Gastroesophageal sphincter (tissue), 4 donors: ENCODE results near the gene SPAG7. TPM values are rescaled to one million over a fixed set of nuclear protein-coding genes. Genes with fewer than 3 reads are reported as not detected.

Experiments
- ATAC-seq: fragments of 150-250 bp; one replicate; pipeline ENCODE4 v1.9.1; 2016; ENCODE audit warnings: mild to moderate bottlenecking, moderate library complexity
- H3K27ac ChIP-seq, 4 donors: fragments of 200-600 bp; sonication (generic) in 3 of 4; 1 replicate in 3 of 4; 2 replicates in 1 of 4; pipeline ENCODE4 v1.5.1; 2016 to 2019
- H3K27me3 ChIP-seq: fragments of 200-600 bp; sonication (generic); one replicate; pipeline ENCODE4 v1.5.1; 2019
- H3K36me3 ChIP-seq, 2 donors: fragments of 200-600 bp; sonication (generic); one replicate each; pipeline ENCODE4 v1.5.1; 2019; ENCODE audit warnings: control low read depth in 1 of 2
- H3K4me1 ChIP-seq, 3 donors: fragments of 200-600 bp; sonication (generic); 1 replicate in 2 of 3; 2 replicates in 1 of 3; pipeline ENCODE4 v1.5.1; 2016 to 2019; ENCODE audit warnings: control low read depth in 2 of 3
- H3K4me3 ChIP-seq, 2 donors: fragments of 200-600 bp; sonication (generic); one replicate each; pipeline ENCODE4 v1.5.1; 2019; ENCODE audit warnings: mild to moderate bottlenecking in 1 of 2, moderate library complexity in 1 of 2
- H3K9me3 ChIP-seq, 3 donors: fragments of 200-600 bp; sonication (generic); one replicate each; pipeline ENCODE4 v1.5.1; 2017 to 2019; ENCODE audit warnings: control low read depth in 2 of 3
- EP300 ChIP-seq: sonication (generic); formaldehyde crosslinking; IDR thresholded peaks from one replicate; pipeline ENCODE4 v1.6.1; 2017; ENCODE audit warnings: antibody characterized with exemption, mild to moderate bottlenecking
- POLR2A ChIP-seq, 2 donors: fragments of 450-650 bp; IDR thresholded peaks; one replicate each; pipeline ENCODE4 v1.6.1; 2017; ENCODE audit warnings: antibody characterized with exemption in 2 of 2, mild to moderate bottlenecking in 2 of 2, moderate library complexity in 1 of 2
- POLR2AphosphoS5 ChIP-seq: sonication (generic); formaldehyde crosslinking; IDR thresholded peaks from one replicate; pipeline ENCODE4 v1.6.1; 2017; ENCODE audit warnings: antibody characterized with exemption
- WGBS, 2 donors: methylation state at CpG; one replicate each; pipeline ENCODE4 v1.1.5; 2018; ENCODE audit warnings: low coverage in 1 of 2; 5-methylcytosine and 5-hydroxymethylcytosine counted together
- total RNA-seq, 4 donors: library from RNA; depleted of rRNA; stranded (reverse); fragments of >200 nt; gene quantifications; one replicate each; pipeline ENCODE4 v1.1.0, GENCODE V29; 2016
- TF ChIP-seq, protein P1 (sequence below), 4 experiments: fragments of 200-600 bp in 2 of 4; fragments of 450-650 bp in 2 of 4; sonication (generic) in 1 of 4; IDR thresholded peaks; one replicate each; pipeline ENCODE4 v1.5.1; 2017 to 2019; ENCODE audit warnings: antibody characterized with exemption in 4 of 4, mild to moderate bottlenecking in 2 of 4, moderate library complexity in 2 of 4

SPAG7 gene
- total RNA-seq, 4 donors from 2014 or later, result 35.1 to 77.5 (median 55.2) TPM

DNA sequence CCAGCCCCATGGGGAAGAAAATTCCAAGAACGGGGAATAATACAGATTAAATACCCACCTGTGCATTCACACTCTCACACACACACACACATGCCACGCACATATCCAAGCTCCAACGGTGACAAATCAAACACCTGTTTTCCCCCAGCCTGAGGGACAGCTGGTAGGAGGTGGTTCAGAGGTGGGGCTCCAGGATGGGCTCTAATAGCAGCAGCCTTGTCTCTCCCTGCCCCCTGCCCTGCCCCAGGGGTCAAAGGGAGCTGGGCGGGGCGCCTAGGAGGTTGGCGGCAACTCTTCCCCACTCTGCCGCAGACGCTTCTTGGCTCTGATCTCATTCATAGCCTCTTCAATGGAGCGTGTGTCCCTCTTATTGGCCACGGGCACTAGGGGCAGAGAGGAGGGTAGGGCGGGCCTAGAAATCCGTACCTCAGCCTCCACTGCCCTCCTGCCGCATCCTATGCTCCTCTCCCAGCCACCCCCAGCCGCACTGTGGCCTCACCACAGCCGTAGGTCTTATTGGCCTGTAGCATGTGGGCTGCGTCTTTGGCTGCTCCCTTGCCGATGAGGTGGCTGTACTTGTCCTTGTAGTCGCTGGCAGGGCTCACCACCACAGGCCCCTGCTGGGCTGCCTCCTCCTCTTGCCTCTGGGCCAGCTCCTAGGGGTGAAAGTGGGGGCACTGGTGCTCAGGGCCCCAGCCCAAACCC is 8.2 kb downstream of the SPAG7 start:
- Histone ChIP-seq H3K27ac (no peak overlapping the region), H3K9me3 (no peaks in the 10 kb centered on the region)
- ATAC-seq, result no peak

DNA sequence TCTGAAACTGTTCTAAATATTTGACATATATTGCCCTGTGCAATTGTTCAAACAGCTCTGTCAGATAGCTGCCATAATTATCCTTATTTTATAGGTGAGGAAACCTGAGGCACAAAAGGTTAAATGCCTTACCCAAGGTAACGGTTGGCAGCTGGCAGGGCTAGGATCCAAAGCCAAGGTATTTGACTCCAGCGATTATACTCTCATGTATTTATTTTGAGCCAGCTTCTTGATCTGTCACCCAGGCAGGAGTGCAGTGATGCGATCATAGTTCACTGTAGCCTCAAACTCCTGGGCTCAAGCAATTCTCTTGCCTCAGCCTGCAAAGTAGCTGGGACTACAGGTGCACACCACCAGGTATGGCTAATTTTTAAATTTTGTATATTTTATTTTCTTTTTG is 9.5 kb downstream of the SPAG7 start:
- H3K4me3 ChIP-seq, result no peak overlapping the region
- 59 to 76% methylated on average over 3 of the region's 3 CpGs for WGBS, 2 donors
- ATAC-seq, result no peak

More for the DNA sequence above, 8.2 kb downstream of the SPAG7 start:
- no peaks in the 10 kb centered on the region for H3K4me1 ChIP-seq
- WGBS, 2 donors, result 63 to 83% methylated on average over 5 to 12 of the region's 18 CpGs
- TF ChIP-seq POLR2A (IDR thresholded peaks at IDR 0.05) (no peak), EP300 (no peak)
- TF ChIP-seq, protein P1, sequence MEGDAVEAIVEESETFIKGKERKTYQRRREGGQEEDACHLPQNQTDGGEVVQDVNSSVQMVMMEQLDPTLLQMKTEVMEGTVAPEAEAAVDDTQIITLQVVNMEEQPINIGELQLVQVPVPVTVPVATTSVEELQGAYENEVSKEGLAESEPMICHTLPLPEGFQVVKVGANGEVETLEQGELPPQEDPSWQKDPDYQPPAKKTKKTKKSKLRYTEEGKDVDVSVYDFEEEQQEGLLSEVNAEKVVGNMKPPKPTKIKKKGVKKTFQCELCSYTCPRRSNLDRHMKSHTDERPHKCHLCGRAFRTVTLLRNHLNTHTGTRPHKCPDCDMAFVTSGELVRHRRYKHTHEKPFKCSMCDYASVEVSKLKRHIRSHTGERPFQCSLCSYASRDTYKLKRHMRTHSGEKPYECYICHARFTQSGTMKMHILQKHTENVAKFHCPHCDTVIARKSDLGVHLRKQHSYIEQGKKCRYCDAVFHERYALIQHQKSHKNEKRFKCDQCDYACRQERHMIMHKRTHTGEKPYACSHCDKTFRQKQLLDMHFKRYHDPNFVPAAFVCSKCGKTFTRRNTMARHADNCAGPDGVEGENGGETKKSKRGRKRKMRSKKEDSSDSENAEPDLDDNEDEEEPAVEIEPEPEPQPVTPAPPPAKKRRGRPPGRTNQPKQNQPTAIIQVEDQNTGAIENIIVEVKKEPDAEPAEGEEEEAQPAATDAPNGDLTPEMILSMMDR (IDR thresholded peaks at IDR 0.05), result no peak
- no peaks in the 10 kb centered on the region for H3K27me3 ChIP-seq
- no peak overlapping the region for H3K4me3 ChIP-seq
- H3K36me3 ChIP-seq, result peaks cover 0 to 49% of the 10 kb centered on the region in 2 donors

DNA sequence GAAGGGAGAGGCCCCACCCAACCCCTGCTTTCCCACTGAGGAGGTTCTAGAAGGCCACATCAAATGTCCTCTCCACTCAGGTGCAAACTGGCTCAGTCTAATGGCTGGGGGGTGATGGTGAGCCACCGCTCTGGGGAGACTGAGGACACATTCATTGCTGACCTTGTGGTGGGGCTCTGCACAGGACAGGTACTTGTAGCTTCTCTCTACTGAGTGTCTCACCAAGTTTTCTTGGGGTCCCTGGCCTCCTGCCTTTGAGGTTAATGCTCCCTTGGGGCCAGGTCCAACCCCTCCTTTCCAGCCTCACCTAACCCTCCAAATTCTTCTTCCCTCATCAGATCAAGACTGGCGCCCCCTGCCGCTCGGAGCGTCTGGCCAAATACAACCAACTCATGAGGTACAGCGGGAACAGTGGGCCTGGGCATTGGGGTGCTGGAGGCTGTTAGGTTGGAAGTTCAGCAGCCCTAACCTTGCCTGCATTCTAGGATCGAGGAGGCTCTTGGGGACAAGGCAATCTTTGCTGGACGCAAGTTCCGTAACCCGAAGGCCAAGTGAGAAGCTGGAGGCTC is 11.0 kb downstream of the SPAG7 start:
- H3K4me1 ChIP-seq, result peaks cover 0 to 19% (median 0%) of the 10 kb centered on the region in 3 donors
- H3K36me3 ChIP-seq, result peaks cover 0 to 45% of the 10 kb centered on the region in 2 donors
- H3K27me3 ChIP-seq, result no peaks in the 10 kb centered on the region
- H3K9me3 ChIP-seq, result no peaks in the 10 kb centered on the region
- no peak overlapping the region for H3K4me3 ChIP-seq
- no peak overlapping the region for H3K27ac ChIP-seq
- 93% methylated on average over 3 of the region's 10 CpGs; no CpG with 5 or more reads in 1 of the 2 donors for WGBS, 2 donors
- ATAC-seq, result no peak
- TF ChIP-seq EP300 (no peak), POLR2A (IDR thresholded peaks at IDR 0.05) (no peak), POLR2AphosphoS5 (no peak)
- TF ChIP-seq, protein P1 (IDR thresholded peaks at IDR 0.05), result peak in 2 of 4 experiments; percentile 14 to 18

More for the DNA sequence above, 9.5 kb downstream of the SPAG7 start:
- H3K9me3 ChIP-seq, result no peaks in the 10 kb centered on the region
- TF ChIP-seq POLR2A (IDR thresholded peaks at IDR 0.05) (no peak), EP300 (no peak)
- no peaks in the 10 kb centered on the region for H3K27me3 ChIP-seq
- H3K4me1 ChIP-seq, result peaks cover 0 to 8% (median 0%) of the 10 kb centered on the region in 3 donors
- peaks cover 0 to 49% of the 10 kb centered on the region in 2 donors for H3K36me3 ChIP-seq
- H3K27ac ChIP-seq, result no peak overlapping the region

DNA sequence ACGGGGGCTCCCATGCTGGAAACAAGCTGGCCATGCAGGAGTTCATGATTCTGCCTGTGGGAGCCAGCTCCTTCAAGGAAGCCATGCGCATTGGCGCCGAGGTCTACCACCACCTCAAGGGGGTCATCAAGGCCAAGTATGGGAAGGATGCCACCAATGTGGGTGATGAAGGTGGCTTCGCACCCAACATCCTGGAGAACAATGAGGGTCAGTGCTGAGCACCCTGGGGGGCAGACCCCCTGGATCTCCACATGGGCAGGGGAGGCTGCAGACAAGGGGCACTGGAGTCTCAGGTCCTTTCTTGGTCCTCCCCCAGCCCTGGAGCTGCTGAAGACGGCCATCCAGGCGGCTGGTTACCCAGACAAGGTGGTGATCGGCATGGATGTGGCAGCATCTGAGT is 12.5 kb downstream of the SPAG7 start:
- H3K27me3 ChIP-seq, result no peaks in the 10 kb centered on the region
- no peaks in the 10 kb centered on the region for H3K9me3 ChIP-seq
- ATAC-seq, result no peak
- H3K4me1 ChIP-seq, result peaks cover 0 to 34% (median 13%) of the 10 kb centered on the region in 3 donors
- TF ChIP-seq, protein P1 (IDR thresholded peaks at IDR 0.05), result no peak
- no peak for TF ChIP-seq POLR2AphosphoS5
- no peak for TF ChIP-seq EP300
- TF ChIP-seq POLR2A (IDR thresholded peaks at IDR 0.05), result no peak
- H3K27ac ChIP-seq, result no peak overlapping the region
- peaks cover 0 to 32% of the 10 kb centered on the region in 2 donors for H3K36me3 ChIP-seq
- WGBS, 2 donors, result 96% methylated on average over 4 of the region's 8 CpGs; no CpG with 5 or more reads in 1 of the 2 donors
- H3K4me3 ChIP-seq, result no peak overlapping the region

DNA sequence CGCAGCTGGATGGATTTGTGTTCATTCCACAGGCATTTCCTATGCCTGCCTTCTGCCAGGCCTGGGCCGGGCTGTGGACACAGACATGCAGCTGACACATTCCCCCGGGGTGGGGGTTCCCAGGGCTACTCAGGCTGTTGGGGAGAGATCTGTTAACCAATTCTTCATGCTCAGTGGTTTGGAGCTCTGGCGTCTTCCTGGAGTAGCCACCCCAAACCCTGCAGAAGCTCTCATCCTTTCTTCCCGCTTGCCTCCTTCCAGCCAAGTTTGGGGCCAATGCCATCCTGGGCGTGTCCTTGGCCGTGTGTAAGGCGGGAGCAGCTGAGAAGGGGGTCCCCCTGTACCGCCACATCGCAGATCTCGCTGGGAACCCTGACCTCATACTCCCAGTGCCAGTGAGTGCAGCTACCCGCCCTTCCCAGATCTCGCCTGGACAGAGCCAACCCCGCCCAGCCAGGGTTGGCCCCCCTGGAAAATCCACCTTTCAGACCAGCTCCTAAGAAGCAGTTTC is 14.1 kb downstream of the SPAG7 start:
- TF ChIP-seq EP300 (no peak), POLR2AphosphoS5 (no peak), POLR2A (IDR thresholded peaks at IDR 0.05) (no peak)
- TF ChIP-seq, protein P1 (IDR thresholded peaks at IDR 0.05), result no peak
- ATAC-seq, result no peak
- H3K4me1 ChIP-seq, result peaks cover 0 to 45% (median 13%) of the 10 kb centered on the region in 3 donors
- peaks cover 0 to 16% of the 10 kb centered on the region in 2 donors for H3K36me3 ChIP-seq
- H3K9me3 ChIP-seq, result no peaks in the 10 kb centered on the region
- no peak overlapping the region for H3K4me3 ChIP-seq
- H3K27ac ChIP-seq, result peak overlapping the region in 1 of 4 donors; percentile 5
- H3K27me3 ChIP-seq, result no peaks in the 10 kb centered on the region
- WGBS, 2 donors, result 77 to 83% methylated on average over 4 to 8 of the region's 14 CpGs
